ENCODE measurements around the gene PTPN1.

- TF ChIP-seq CTCF (IDR thresholded peaks at IDR 0.05), result no peak
- TF ChIP-seq POLR2A (IDR thresholded peaks at IDR 0.05), result no peak
These were observed 3.8 kb downstream of the PTPN1 start for GRCh38 chr20:50514035-50514337.
